Non-pigmented ciliary epithelial cell (primary cell): ENCODE results near the gene CCR6.

Experiments used
- DNase-seq: peaks from one replicate; pipeline ENCODE4 v3.0.0-alpha.2; 2010; ENCODE audit warnings: low read depth

The CCR6 gene

DNA sequence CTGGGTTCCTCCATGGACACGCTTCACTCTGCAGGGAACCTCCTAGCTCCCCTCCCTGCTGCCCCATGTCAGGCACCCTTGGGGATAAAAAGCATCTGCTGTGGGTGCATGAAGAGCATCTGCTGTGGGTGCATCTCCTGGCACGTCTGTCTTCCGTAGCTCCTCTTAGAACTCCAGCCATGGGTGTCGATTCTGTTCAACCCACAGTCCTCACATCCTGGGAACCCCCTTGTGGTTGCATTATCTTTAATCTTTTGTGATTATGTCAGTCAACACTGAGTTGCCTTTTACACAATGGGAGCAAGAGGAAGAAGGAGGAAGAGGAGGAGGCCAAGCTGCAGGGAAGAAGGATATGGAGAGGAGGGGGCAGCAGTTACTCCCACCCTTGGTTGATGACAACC, 24.1 kb upstream of the CCR6 start:
- DNase-seq, result no peak

DNA sequence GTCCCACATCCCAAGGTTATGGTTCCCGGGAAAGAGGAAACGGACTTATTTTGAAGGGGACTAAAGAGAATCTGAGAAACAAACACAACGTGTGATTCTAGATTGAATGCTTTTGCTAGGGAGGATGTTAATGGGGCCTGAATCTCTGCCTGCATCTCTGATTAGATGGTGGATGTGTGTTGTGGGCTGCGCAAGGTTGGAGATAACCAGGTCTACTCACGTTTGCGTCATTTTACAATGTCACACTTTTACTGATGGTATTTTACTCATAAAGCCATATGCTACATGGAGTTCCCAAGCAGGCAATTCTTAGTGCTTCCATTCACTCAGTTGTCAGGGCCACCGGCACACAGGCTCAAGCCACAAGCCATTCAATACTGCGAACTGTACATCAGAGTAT, 23.2 kb upstream of the CCR6 start:
- DNase-seq, result no peak

DNA sequence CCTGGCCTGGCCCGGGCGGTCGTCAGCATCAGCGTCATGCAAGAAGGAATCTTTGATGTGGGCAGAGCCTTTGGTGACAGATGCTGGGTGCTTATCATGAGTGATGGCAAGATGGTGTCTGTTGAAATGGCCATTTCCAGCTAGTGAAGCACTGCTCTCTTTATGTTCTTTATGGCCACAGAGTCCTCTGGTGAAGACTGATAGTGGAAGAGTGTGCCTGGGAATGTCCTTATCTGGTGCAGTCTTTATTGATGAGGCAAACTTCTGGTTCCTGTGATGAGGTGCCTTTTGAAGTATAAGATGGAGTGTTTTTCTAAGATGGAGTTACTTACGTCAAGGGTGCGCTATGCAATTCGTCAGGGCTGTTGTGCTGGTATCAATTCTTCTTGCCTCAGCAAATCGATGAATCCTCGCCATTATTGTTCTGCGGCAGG, 22.6 kb upstream of the CCR6 start:
- no peak for DNase-seq

DNA sequence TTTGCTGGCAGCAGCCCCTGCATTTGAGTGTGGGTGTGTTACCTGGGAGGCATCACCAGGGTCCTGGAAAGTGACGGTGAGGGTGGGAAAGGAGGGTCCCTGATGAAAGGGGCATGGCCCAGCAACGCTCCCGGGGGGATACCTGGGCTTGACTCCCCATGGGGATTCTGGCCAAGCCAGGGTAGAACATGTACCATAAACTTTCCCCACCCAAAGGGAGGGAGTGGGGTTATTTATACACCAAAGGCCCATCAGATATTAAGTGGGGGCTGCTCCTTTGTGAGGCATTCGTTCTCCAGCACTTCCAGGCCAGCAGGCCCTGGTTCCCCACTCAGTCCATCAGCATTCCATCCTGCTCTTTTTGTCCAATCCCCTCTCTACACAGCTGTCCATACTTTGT, 20.6 kb upstream of the CCR6 start:
- DNase-seq, result no peak

DNA sequence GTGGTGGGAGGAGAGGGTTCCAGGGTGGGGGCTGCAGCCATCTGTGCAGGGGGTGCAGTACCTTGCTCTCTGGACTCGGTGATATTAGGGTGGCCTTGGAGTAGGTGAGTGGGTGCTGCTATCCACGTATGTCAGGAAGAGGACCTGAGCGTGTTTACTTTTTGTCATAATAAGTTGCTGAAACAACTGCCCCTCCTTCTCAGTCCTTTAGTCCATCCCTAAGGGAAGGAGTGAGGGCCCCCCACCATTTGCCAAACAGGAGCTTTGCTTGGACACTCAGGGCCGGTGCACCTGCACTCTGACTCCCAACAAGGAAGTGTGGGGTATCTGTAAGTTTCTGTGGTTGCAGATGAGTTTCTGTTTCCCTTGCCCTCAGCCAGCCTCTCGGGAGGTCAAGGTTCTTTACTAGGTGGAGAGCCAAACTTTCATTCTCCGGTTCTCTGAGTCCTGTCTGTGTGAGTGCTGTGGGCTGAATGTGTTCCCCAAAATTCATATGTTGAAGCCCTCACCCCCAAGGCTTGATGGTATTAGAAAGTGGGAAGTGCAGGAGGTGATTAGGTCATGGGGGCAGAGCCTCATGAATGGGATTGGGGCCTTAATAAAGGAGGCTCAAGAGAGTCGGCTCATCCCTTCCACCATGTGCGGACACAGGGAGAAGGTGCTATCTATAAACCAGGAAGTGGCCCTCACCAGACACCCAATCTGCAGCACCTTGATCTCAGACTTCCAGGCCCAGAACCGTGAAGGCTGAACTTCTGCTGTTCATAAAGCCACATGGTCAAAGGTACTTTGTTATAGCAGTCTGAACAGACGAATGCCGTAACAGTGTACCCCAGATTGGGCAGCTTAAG, 19.6 kb upstream of the CCR6 start:
- DNase-seq, result no peak

DNA sequence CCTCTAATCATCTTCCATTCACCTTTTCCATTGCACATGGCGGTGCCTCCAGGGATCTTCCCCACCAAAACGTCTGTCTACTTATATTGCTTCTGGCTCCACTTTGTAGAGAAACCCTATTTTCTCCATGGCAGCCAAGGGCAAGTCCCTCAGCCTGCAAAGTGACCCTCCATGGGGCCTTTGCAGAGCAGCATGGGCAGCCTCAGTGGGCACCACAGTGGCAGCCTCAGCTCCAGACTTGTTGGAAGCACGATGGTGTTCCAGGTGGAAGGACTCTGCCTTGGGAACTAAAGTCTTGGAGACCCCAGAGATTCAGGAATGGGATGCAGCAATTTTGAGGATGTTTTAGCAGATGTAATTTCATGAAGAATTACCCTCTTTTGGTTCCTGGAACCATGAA, 18.5 kb upstream of the CCR6 start:
- DNase-seq, result no peak

DNA sequence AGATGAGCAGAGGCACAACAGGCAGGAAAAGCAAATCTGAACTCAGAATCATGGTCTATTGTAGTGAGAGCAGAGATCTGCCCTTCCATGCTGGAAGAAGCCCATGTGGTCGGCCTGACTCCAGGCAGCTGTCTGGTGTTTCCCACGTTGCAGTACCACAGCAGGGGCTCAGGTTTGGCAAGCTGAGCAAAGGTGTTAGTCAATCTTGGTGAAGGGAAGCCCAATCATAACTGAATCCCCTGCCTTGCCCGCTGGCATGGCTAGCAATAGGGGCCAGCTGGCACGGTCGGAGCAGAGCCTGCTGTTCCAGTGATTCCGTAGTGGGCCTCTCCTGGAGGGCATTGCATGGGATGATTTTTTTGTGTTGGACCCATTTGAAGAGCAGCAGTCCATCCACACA, 17.8 kb upstream of the CCR6 start:
- DNase-seq, result no peak

DNA sequence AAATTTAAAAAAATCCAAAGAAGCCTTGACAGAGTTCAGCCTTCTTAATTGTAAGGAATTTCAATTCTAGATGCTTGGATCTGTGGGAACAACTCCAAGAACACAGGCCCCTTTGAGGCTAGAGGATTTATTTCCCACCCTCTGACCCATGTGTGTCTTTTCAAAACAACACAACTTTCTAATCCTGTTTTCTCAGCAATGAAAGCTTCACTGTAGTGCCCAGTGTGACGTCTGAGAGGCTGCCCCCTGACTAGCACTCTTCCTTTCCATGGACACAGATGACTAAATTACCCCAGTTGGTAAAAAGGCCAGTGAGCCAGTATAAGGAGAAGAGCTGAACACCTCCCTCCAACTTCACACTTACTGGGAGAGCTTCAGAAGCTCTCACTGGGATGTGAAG, 16.5 kb upstream of the CCR6 start:
- DNase-seq, result no peak

DNA sequence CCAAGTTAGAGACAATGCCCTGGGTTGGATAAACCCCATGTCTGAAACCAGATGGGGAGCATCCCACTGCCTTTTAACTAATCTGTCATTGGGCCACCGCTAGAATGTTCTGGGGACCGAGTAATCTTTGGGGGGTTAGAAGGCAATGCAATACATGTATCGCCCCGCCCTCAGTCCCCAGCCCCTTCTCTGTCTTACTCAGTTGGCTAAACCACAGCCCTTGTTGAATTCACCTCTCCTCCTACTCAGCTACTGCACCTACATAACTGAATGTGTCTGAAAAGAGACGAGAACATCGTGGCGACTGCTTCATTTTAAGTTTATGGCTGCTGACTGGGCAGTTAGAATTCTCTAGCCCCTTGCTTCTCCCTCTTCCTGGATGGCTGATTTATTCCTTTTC, 15.1 kb upstream of the CCR6 start:
- DNase-seq, result no peak

DNA sequence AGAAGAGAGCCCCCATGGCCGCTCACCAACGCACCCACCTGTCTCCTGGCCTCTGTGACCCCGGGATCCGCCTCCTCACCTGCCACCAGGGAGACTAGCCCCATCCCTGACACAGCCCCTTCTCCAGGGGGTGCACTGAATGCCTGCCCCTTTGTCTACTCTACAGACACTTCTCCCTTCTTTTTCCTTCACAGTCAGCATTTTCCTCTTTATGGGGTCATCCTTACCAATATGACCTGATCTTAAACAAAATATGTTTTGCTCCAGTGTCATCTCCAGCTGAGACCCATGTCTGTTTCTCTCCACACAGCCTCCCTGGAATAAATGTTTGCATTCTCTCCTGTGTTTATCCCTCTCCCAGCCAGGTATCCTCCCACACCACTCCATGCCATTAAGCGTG, 14.6 kb upstream of the CCR6 start:
- DNase-seq, result no peak

DNA sequence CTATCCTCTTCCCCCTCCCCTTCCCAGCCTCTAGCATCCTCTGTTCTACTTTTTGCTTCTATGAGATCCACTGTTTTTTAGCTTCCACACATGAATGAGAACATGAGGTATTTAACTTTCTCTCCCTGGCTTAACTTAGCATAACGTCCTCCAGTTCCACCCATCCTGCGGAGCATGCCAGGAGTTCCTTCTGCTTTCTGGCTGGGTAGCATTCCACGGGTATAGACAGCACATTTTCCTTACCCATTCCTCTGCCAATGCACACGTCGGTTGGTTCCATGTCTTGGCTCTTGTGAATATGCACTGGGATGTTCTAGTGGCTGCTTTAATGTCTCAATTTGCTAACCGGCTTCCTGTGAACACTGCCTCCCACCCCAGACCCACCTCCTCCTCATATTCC, 13.2 kb upstream of the CCR6 start:
- no peak for DNase-seq

DNA sequence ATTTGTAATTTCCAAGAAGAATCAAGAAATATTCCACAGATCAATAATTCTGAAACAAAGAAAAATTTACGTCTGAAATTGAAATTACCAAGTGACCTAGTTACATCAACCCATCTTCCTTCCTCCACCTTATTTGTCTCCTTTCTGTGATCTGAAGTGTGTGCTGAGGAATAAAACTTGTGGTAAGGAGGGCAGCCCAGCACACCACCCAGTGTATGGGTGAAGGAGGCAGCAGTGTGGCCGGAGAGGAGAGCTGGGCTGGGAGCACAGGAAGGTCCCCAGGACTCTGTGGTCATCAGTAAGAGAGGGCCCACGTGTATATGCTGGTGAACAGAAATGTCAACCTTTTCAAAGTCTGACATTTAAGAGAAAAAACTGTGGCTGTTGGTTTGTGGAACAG, 11.3 kb upstream of the CCR6 start:
- DNase-seq, result no peak

DNA sequence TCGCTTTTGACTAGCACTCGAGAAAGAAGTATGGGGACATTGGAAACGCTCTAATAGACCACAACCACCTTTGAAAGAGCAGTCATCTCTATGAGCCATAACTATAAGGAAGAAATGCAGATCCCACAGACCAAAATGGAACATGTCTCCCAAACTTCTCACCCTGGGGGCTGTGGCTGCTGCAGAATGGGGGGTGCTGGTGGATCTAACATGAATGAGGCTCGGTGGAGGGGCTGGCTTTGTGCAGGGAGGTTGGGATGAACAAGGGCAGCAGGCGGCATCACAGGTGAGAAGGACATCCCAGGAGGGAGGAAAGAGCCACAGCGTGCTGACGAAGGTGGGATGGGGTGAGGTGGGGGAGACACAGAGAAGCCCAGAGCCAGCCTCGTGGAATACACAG, 10.5 kb upstream of the CCR6 start:
- no peak for DNase-seq

DNA sequence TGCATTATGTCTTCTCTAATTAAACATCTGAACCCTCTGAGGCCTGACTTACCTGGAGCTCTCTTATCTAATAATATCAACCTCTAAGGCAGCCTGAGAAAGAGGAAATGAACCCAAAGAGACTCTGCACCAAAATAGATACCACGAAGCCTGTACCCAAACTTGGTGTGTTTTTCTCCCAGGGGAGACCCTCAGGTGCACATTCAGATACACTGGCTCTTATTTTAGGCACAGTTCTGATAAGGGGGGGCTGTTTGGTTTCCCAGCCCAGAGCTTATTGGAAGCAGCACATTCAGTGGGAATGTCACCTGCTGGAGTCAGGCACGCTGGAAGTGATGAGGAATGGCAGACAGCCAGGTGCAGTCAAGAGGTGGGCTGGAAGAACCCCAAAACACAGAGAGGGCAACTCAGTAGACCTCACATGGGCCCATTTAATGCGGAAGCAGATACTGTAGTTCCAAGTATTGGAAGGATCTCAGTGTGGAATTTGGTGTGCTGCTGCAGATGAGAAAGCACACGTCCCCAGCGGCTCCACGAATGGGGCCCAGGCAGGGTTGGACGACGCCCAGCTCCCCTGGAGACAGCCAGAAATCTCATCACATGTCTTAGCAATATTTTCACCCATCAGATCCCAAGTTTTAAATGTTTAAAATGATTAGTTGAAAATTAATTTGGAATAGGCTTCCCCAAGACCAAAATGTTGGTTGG, 9.7 kb upstream of the CCR6 start:
- DNase-seq, result no peak

DNA sequence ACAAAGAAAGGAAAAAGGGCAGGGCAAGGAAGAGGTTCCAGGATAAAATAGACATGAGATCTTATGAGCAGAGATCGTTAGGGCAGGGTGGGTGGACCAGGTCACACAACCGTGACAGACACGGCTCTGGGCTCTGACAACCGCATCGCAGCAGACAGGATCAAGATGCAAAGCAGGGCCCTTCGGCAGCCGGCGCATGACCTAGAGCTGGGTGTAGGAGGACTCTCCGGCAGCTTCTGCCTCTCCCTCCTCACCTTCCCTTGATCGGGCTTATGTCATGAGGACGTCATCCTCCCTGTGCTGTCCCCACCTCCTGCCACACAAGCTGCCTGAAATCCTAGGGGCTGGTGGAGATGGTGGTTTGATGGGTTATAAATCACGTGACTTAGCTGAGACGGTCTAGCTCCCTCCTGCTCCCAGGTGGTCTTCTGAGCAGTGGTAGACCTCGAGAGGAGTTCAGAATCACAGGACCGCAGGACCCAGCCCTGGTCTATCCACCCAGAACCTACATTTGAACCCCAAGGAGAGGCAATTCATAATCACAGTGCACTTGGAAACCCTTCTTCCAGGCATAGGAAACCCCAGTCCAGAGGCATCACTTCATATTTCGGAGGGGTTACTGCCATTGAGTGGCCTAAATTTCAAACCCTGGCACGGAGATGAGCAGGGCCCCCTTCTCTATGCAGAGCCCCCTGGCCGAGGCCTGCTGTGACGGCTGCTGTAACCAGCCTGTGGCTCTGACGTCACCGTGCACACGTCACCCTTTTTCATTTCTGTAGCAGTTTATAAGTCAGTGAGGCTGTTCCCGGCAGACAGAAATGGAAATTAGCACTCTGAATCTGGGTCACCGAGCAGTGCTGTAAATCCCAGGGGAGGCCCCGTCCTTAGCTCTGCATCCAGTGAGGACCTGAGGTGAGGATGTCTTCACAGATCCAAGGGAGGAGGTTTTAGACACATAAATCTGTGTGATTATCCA, 8.7 kb upstream of the CCR6 start:
- DNase-seq, result no peak

DNA sequence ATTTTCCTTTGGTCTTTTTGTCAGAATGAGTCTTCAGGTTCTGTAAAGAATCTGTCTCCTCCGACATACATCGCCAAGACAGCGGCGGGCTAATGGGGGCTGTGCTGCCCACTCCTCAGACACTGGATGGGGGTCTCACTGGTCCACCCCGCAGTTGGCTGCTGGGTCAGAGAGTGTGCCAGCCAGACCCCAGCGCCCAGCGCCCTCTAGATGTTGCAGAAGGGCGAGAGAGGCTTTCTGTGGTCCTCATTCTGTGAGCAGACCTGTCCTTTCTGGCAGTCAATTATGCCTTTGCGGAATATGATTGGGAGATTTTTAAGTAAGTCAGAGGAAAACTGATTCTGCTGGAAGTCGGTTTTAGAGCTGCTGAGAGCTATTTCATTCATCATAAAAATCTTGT, 7.8 kb upstream of the CCR6 start:
- no peak for DNase-seq

DNA sequence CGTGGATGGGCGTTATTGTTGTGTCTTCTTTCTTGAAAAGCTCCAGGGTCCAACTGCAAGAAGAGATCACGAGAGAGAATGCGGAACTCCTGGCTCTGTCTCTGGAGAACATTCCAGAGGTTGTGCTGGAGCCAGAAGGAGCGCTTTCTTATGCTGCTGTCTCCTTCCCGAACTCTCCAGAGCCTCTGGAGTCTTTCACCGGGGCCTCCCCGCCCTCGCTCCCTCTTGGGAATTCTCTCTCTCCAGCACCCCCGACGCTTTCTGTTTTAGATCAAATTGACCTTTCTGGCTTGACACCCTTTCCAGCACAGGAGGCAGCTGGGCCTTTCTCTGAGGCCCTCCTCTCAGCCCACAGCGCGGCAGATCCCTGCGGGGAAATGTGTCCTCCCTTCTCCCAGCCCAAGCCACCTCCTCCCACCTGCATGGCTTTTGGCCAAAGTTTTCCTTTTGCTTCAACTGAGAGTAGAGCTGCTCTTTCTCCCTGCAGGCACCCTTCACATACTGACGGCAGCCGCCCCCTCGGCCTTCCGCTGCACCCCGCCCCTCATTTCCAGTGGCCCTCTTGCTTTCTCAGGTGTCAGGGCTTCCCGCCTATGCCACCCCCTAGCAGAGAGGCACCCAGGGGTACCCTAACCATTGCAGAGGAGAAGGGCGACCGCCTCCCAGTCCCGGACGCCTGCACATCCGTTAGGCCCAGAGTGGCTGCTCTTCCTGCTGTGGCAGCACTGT, 6.6 kb upstream of the CCR6 start:
- DNase-seq, result no peak

DNA sequence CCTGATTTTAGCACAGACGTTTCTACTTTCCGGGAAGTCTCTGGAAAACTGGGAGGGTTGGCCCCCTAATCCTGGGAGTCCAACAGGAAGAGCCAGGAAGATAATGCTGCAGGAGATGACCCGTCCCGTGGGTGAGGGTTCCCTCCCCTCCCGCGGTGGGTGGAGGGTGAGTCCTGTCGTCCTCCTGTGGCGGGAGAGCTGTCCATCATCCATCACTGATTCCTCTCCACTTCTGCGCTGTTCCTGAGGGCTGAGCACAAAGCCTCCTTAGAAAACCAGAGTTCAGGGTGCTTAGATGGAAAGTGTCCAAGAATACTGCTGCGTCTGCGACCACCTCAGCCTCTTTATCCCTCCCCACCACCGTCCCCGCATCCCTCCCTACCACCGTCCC, 6.1 kb upstream of the CCR6 start:
- no peak for DNase-seq

DNA sequence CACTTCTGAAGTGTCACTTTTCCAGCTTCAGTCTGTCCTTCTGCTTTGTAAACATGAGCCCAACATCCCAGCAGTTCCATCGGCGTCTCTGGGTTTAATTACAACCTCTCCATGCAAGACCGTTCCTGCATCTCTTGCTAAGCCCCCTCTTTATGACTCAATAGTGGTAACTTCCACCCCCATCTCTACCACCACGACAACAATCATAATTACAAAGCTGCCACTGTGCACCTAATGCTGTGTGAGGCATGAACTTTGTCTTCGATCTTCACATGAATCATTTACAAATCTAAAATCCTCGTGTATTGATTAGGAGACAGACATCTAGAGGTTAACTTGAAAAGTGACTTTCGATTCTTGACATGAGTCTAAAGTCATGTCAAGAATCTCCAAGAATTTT, 4.9 kb upstream of the CCR6 start:
- DNase-seq, result no peak

DNA sequence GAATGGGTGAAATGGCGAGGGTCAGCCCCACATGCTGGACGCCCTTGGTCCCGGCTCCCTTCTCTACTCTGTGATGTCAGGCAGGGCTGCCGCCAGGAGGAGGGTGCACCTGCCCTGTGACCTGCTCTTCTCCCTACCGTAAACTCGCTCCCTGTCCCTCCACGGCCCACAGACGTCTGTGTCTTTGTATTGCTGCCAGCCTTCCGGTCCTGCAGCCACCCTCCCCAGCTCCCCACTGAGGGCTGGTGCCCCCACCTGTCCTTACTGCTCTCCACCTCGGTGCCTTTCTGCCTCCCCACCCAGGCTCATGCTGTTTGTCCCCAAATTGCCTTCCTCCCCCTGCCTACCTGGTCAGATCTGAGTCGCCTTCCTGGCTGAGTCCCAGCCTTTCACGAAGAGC, 4.1 kb upstream of the CCR6 start:
- no peak for DNase-seq

DNA sequence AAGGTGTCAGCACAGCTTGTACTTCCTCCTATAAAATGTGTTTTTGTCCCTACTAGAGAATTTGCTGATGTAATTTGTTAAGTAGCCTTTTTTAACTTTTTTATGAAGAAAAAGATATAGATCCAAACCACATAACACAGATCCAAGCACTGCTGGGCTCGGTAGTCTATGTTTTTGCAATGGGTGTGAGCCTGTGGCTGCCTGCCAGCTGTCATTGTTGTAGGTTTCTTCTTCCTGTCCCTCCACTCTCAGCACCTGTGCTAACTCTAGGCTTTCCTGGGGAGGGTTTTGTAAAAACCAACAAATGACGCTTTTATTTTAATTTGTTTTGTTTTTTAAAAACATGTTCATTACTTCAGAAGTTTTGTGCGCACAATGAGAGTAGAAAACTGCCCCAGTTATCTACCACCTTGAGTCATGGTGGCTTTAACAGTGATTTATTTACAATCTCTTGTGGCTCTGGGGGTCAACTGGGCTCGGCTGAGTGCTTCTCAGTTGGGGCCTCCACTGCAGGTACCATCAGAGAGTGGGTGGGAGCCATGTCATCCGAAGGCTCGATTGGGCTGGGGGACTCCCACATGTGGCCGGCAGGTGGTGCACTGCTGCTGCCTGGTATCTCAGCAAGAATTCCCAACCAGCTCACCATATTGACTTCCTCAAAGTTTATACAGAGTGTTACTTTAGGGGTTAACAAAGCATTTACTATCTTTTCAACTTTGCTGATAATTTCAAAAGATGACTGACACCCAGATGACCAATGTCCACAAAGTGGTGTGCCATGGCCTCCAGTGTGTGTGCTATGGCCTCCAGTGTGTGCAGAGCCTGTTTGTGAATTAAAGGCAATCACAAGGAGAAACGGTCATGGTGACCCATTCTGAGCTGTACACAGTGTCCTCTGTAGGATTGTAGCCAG, 3.0 kb upstream of the CCR6 start:
- no peak for DNase-seq
